ENCODE measurements around the gene SNX32. TPM values are rescaled to one million over a fixed set of nuclear protein-coding genes. Genes with fewer than 3 reads are reported as not detected.

Gene SNX32
- total RNA-seq, 1 donor from 2014 or later: 0.47 TPM

DNA sequence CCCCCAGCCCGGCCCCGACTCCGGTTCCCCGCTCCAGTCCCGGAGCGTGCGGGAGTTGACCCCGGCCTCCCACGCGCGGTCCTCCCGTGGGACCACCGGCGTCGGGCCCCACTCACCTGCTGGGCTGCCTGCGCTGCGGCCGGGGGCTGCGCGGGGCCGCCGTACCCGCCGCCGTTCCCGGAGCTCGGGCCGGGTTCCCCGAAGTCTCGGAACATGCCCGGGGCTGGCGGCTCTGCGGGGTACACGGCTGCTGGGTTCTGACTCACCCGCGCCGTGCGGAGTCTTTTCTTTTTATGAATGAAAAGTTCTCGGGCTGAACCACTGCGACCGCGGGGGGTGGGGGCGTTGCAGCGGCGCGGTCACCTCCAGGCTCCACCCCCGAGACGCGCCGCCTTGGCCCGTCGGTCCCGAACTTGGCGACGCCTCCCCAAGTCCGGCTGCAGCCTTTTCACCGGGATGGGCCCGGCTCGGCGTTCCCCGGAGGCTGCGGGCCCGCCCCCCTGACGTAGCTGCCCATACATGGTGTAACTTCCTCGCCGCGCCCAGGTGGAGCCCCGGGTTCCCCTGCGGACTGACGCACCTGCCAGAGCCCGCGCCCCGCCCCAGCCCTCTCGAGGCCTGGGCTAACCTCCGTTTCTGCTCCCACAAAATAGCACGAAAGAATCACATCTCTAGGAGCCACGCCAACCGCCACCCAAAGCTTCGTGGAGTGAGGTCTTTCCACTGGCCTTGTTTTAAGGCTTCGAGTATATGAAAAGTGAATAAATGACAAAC is 66.5 kb downstream of the SNX32 start, which contains the start of gene FOSL1:
FOSL1 (minus strand) TSS at position 264 of the 774 bp plus-strand sequence; CDS start at position 215, 49 bp downstream.
- intact Hi-C loops (cut with DNase I): no loop called here
- ATAC-seq (peak; percentile 95), DNase-seq (peak; percentile 96)
- TF ChIP-seq, protein P1, sequence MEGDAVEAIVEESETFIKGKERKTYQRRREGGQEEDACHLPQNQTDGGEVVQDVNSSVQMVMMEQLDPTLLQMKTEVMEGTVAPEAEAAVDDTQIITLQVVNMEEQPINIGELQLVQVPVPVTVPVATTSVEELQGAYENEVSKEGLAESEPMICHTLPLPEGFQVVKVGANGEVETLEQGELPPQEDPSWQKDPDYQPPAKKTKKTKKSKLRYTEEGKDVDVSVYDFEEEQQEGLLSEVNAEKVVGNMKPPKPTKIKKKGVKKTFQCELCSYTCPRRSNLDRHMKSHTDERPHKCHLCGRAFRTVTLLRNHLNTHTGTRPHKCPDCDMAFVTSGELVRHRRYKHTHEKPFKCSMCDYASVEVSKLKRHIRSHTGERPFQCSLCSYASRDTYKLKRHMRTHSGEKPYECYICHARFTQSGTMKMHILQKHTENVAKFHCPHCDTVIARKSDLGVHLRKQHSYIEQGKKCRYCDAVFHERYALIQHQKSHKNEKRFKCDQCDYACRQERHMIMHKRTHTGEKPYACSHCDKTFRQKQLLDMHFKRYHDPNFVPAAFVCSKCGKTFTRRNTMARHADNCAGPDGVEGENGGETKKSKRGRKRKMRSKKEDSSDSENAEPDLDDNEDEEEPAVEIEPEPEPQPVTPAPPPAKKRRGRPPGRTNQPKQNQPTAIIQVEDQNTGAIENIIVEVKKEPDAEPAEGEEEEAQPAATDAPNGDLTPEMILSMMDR (IDR thresholded peaks at IDR 0.05): no peak
- Histone ChIP-seq H3K4me3 (peak within 1 kb of the TSS; percentile 64), H3K9me3 (no peaks in the 10 kb centered on the region), H3K36me3 (no peaks in the 10 kb centered on the region), H3K4me1 (peaks cover 25% of the 10 kb centered on the region), H3K27me3 (ENCODE audit: low read depth) (no peaks in the 10 kb centered on the region), H3K27ac (peak within 1 kb of the TSS; percentile 53)

DNA sequence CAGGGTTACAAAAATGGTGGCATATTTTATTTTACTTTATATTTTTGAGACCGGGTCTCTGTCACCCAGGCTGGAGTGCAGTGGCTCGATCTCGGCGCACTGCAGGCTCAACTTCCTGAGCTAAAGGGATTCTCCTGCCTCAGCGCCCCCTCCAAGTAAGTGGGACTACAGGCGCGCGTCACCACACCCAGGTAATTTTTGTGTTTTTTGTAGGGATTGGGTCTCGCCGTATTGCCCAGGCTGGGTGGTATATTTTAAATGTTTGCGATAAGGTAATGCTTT is 67.1 kb downstream of the SNX32 start:
- H3K36me3 ChIP-seq: no peaks in the 10 kb centered on the region
- ATAC-seq (no peak), DNase-seq (no peak)
- intact Hi-C loops (cut with DNase I): no loop called here
- H3K4me3 ChIP-seq: peak overlapping the region; percentile 64
- H3K4me1 ChIP-seq: peaks cover 25% of the 10 kb centered on the region
- TF ChIP-seq, protein P1 (IDR thresholded peaks at IDR 0.05): no peak
- no peaks in the 10 kb centered on the region for H3K9me3 ChIP-seq
- H3K27me3 ChIP-seq (ENCODE audit: low read depth): no peaks in the 10 kb centered on the region
- peak overlapping the region; percentile 53 for H3K27ac ChIP-seq

DNA sequence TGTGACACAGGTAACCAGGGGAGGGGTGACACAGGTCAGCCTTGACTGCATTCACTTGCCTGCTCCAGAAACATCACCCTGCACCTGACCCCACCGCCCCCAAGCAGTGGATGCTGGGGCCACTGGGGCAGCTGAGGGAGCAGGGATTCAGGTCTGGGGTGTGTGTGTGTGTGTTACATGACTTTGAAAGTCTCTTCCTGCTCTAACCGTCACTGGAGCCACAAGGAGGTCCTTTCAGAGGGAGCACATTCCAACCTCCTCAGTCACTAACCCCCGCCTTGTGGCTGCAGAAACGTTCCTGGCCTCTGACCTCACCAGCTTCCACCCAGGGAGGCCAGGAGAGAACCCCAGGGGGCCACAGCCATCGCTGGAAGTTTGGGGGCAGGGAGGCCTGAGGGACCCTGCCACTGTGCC is 69.3 kb downstream of the SNX32 start:
- H3K27me3 ChIP-seq (ENCODE audit: low read depth): peaks cover 4% of the 10 kb centered on the region

More for the DNA sequence above, 69.3 kb downstream of the SNX32 start:
- ATAC-seq: no peak
- DNase-seq: no peak
- H3K27ac ChIP-seq: no peak overlapping the region
- no peaks in the 10 kb centered on the region for H3K36me3 ChIP-seq
- H3K4me3 ChIP-seq: no peak overlapping the region
- no peaks in the 10 kb centered on the region for H3K9me3 ChIP-seq
- intact Hi-C loops (cut with DNase I): no loop called here
- TF ChIP-seq, protein P1 (IDR thresholded peaks at IDR 0.05): no peak
- peaks cover 25% of the 10 kb centered on the region for H3K4me1 ChIP-seq

Other genes with a start within 250 kb of the SNX32 start
- 1.7 TPM for gene KCNK7, start 238.2 kb upstream of the SNX32 start, total RNA-seq
- 113 TPM for gene MAP3K11, start 219.7 kb upstream of the SNX32 start, total RNA-seq
- gene PCNX3, start 218.2 kb upstream of the SNX32 start, total RNA-seq: 32.4 TPM
- 102 TPM for gene SIPA1, start 195.9 kb upstream of the SNX32 start, total RNA-seq
- gene RELA, start 171.0 kb upstream of the SNX32 start, total RNA-seq: 68.9 TPM
- gene KAT5, start 121.7 kb upstream of the SNX32 start, total RNA-seq: 82.6 TPM
- 44.4 TPM for gene RNASEH2C, start 113.2 kb upstream of the SNX32 start, total RNA-seq
- gene AP5B1, start 53.0 kb upstream of the SNX32 start, total RNA-seq: 46.3 TPM
- gene OVOL1, start 46.9 kb upstream of the SNX32 start, total RNA-seq: 0.89 TPM
- gene CFL1, start 24.2 kb downstream of the SNX32 start, total RNA-seq: 647 TPM
- gene MUS81, start 26.5 kb downstream of the SNX32 start, total RNA-seq: 52.8 TPM
- 53.9 TPM for gene EFEMP2, start 38.8 kb downstream of the SNX32 start, total RNA-seq
- gene CTSW, start 45.9 kb downstream of the SNX32 start, total RNA-seq: 20.6 TPM
- gene FIBP, start 54.5 kb downstream of the SNX32 start, total RNA-seq: 44.0 TPM
- 28.6 TPM for gene CCDC85B, start 56.7 kb downstream of the SNX32 start, total RNA-seq
- 2.2 TPM for gene FOSL1, start 66.4 kb downstream of the SNX32 start, total RNA-seq
- gene C11orf68, start 85.1 kb downstream of the SNX32 start, total RNA-seq: 36.5 TPM
- 63.3 TPM for gene DRAP1, start 85.5 kb downstream of the SNX32 start, total RNA-seq
- gene TSGA10IP, start 111.5 kb downstream of the SNX32 start, total RNA-seq: not detected
- gene SART1, start 127.8 kb downstream of the SNX32 start, total RNA-seq: 51.0 TPM
- gene EIF1AD, start 168.2 kb downstream of the SNX32 start, total RNA-seq: 29.0 TPM
- gene BANF1, start 168.5 kb downstream of the SNX32 start, total RNA-seq: 156 TPM
- 11.0 TPM for gene CST6, start 178.0 kb downstream of the SNX32 start, total RNA-seq
- gene CATSPER1, start 192.5 kb downstream of the SNX32 start, total RNA-seq: 3.6 TPM
- not detected for gene GAL3ST3, start 215.2 kb downstream of the SNX32 start, total RNA-seq
- 145 TPM for gene SF3B2, start 218.4 kb downstream of the SNX32 start, total RNA-seq
- gene PACS1, start 236.3 kb downstream of the SNX32 start, total RNA-seq: 50.8 TPM